GM12873 (cell line): ENCODE results near the gene CTSO.

Experiments
- CTCF ChIP-seq: IDR thresholded peaks from 2 replicates; pipeline ENCODE4 v1.5.1; 2012; ENCODE audit warnings: low read depth, mild to moderate bottlenecking, moderate library complexity, low read length, control low read depth; ENCODE audit not compliant: insufficient read depth; ENCODE audit errors: missing control alignments

CTSO gene

DNA sequence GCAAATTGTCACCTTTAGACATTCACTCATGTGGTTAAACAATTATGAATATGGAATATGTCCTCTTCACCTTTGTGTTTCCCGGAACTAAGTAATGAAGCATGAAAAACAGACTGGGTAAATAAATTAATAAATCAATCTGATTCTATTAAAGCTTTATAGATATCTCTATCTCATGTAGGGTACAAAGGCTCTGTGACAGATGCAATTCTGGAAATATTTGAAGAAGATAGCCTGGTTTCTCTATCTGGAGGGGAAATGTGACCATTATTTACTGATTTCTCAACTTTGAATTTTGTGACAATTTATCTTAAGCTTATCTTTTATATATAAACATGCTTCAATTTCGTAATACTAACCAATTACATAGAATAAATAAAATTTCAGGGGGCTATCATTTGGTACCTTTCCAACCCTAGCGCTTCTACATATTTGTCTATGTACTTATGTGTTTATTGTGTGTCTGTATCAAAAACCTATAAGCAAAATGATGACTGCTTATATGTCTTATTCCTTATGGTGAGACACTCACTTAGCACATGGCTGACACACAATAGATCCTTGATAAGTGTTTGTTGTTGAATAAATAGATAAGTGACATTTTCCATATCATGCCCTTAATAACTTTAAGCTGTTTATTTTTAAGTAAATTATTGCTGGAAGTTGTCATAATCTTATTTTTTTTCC lies 9.9 kb downstream of the CTSO start:
- TF ChIP-seq CTCF = no peak

- no peak for TF ChIP-seq CTCF
Observed at GRCh38 chr4:155941820-155942219, 11.8 kb downstream of the CTSO start.

GRCh38 chr4:155941085-155941790 lies 12.4 kb downstream of the CTSO start:
- no peak for TF ChIP-seq CTCF

- TF ChIP-seq CTCF = no peak
Observed at GRCh38 chr4:155935389-155935986, 18.2 kb downstream of the CTSO start.

DNA sequence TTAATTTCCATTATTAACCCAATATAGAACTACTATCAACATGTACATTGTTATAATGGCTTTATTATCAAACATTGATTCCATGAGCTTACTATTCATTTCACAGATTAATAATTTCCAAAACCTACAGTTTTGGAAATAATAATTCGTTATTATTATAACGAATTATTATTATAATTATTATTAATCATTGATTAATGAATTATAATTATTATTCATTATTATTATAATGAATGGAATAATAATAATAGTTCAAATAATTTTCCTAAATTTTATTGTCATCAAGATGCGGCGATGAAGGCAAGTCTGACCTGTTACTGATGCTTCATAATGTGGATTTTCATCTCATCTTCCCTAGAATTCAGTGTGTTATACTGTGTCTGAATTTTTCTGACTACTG lies 22.0 kb downstream of the CTSO start:
- TF ChIP-seq CTCF = no peak

DNA sequence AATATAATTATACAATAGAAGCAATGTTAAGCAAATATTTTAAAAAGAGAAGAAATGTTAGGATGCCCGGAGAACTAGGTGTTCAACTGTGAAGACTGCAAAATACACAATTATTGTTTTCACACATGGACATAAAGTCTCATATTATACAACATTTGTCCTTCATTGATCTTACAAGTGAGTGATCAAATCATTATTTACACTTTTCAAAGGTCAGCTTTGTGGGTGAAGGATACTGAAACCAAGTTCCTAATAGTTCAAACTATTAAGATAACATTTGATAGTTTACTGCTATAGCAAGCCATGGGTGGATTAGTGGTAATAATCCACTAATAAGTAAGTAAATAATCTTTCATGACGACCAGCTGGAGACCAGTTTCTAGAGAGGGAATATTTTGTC lies 23.3 kb downstream of the CTSO start:
- no peak for TF ChIP-seq CTCF

DNA sequence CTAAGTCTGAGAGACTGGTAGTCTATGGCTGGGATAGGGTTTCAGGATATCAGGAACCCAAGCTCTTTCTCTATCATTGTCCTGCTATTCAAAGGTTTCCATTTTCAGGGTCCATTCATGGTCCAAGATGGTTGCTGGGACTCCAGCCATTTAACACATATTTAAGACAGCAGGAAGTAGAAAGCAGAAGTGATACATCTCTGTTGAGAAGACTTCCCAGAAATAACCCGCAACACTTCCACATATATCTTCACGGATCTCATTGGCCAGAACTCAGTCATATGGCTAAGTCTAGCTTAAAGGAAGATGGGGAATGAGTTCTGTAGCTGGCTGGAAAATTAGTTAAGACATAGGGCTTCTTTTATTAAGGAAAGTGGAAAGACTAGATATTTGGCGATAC lies 23.8 kb downstream of the CTSO start:
- TF ChIP-seq CTCF = no peak
